Stimulated activated naive CD4-positive, alpha-beta T cell treated with Interleukin-2 at 50 U/mL for 16 hours (primary cell): ENCODE measurements around the gene TAT.
"Not testable (repeated sequence)": the region's sequence is repeated elsewhere in the genome, so short reads cannot be mapped to it uniquely, and the experiment has no call there.

Source experiments
- DNase-seq: peaks from one replicate; lab custom pipeline; 2025; lab: John Stamatoyannopoulos, UW

Gene TAT

GRCh38 chr16:71576971-71577370, at the start of gene TAT:
TAT (minus strand) TSS chr16:71577092; CDS start chr16:71576415, 677 bp downstream.
- DNase-seq, result no peak

DNA sequence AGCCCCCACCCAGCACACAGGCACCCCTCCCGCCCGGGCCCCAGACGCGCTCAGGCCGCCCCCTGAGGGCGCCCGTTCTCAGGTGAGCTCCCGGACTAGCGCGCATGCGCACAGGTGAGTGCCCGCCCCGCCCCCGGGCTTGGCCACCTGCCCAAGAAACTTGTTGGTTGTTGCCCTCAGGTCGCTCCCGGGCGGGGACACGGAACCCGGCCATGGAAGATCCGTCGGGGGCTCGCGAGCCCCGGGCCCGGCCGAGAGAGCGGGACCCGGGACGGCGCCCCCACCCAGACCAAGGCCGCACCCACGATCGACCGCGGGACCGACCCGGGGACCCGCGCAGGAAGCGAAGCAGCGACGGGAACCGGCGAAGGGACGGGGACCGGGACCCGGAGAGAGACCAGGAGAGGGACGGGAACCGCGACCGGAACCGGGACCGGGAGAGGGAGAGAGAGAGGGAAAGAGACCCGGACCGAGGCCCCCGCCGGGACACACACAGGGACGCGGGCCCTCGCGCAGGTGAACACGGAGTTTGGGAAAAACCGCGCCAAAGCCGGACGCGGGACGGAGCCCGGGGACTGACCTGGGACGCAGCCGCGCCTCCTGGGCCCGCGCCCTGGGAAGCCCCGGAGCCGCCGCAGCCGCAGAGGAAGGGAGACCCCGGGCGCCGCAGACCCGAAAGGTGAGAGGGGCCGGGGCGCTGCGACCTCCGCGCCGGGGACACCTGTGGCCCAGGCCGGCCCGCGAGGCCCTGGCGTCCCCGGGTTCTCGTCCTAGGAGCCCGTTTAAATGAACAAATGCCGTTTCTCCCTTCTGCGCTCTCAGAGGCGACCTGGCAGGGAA, 49.3 kb upstream of the TAT start, which contains the start of gene MARVELD3:
Gene MARVELD3 (plus strand): TSS at position 167 of the 840 bp plus-strand sequence. CDS start 46 bp downstream, at position 213.
- no peak for DNase-seq

DNA sequence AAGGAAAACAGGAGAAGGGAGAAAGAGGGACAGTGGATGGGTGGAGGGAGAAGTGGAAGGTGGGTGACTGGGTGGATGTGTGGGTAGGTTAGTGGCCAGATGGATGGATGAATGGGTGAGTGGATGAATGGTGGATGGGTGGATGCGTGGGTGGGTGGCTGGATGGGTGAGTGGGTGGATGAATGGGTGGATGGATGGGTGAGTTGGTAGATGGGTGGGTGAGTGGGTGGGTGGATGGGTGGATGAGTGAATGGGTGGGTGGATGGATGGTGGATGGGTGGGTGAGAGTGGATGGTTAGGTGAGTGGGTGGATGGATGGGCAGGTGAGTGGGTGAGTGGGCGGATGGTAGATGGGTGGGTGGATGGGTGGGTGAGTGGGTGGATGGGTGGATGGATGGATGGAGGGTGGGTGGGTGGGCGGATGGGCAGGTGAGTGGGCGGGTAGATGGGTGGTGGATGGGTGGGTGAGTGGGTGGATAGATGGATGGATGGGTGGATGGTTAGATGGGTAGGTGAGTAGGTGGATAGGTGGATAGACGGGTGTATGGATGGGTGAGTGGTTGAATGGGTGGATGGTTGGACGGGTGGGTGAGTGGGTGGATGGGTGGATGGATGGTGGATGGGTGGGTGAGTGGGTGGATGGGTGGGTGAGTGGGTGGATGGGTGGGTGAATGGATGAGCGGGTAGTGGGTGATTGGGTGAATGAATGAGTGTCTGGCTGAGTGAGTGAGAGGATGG, 48.4 kb upstream of the TAT start:
- DNase-seq, result no peak

GRCh38 chr16:71623597-71623996, 46.7 kb upstream of the TAT start:
- no peak for DNase-seq

- no peak for DNase-seq
Observed at GRCh38 chr16:71622088-71622487, 45.2 kb upstream of the TAT start.

DNA sequence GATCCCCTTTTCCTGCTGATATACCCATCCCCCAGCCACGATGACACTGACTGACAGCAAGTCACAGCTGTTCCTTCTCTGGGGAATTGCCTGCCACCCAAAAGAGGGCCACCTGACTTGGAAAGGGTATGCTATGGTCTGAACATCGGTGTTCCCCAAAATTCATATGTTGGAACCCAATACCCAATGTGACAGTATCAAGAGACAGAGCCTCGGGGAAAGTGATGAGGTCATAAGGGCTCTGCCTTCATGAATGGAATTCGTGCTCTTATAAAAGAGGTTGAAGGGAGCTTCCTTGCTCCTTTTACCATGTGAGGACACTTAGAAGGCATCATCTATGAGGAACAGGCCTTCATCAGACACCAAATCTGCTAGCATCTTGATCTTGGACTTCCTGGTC, 41.5 kb upstream of the TAT start:
- no peak for DNase-seq

DNA sequence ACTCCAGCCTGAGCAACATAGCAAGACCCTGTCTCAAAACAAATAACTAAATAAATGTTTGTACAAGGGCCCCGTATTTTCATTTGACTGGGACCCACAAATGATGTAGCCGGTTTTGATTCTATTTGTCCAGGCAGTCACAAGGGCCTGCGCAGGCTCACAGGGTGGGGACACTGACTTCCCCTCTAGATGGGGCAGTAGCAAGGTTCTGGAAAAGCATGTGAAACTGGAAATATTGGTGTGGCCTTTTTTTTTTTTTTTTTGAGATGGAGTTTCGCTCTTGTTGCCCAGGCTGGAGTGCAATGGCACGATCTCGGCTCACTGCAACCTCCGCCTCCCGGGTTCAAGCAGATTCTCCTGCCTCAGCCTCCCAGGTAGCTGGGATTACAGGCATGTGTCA, 38.1 kb upstream of the TAT start:
- DNase-seq, result not testable (repeated sequence)

DNA sequence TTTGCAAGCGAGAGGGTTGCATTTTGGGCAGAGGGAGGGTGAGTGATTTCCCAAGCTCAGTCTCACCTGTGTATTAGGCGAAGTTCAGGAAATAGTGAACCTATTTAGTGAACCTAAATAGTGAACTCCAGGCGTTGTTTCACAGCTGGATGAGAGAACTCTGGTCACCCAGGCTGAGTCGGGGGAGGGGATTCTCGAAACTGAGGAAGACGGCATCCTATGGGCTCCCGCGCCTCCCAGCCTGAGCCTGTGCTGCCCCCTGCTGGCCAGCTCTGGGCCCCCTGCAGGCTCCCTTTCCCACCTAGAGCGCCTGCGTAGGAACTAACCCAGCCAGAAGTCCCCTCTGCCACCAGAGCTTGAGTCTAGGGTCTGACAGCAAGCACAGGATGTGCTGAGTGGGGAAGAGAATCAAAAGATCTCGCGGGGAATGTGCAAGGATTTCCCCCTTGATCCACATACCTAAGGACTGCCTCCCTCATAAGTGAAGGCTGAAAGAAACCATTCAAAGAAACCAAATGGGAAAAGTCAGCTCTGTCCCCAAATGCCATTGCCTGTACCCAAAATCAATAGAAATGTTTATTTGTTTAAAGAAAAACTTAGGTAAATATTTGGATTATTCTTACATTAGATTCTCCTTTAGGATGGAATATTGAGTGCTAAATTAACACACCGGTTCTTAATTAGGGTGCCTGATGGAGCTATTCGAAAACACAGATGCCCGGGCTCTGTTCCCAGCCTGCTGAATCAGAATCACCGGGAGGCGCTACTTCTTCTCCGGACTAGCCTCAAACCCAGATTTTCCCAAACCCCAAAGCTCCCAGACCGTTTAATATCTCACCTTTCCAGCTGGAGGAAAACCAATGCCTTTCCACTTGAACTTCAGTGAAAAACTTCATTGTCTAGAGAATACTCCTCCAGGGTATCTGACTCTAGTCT, 34.3 kb upstream of the TAT start:
- peak; percentile 59 for DNase-seq

DNA sequence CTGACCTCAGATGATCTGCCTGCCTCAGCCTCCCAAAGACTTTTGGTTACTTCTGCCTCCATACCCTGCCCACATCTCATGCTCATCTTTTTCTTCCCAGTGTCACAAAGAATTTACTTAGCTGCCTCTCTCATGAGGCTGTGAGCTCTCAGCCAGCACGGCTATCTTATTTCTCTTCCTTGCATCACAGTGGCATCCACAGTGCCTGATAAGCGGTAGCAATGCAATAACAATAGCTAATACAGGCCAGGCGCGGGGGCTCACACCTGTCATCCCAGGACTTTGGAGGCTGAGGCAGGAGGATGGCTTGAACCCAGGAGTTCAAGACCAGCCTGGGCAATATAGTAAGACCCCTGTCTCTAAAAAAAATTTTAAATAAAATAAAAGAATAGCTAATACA, 33.6 kb upstream of the TAT start:
- no peak for DNase-seq

DNA sequence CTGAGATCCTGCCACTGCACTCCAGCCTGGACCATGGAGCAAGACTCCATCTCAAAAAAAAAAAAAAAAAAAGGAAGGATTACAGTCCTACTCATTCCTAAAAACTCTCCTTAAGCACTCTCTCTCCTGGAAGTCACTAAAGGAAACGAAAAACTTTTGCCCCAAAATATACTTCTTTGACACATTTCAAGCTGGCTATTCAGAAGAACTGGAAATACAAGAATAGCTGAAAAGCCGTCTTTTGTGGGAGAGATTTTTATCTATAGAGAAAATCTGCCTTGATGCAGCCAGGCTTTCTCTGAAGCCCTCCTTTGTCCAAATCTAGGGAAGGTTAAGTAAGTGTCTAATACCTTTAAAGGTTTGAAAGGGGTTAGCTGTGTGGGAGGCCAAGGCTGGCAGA, 32.2 kb upstream of the TAT start:
- DNase-seq, result no peak

DNA sequence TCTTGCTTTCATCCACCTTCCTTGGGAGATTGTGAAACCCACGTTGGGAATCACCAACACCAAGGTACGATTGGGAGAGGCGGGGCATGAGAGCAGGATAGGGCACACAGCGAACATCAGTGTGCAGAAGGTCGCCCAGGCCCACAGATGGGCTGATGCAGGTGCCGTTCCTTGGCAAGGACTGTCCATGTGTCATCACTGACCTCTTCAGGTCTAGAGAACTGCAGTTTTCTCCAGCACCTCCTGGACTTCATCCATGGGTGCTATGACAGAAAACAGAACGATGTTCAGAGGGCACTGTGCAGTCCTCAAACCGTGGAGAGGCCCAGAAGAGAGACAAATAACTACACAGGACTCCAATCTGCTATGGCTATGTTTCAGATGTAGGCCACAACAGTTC, 23.9 kb upstream of the TAT start:
- no peak for DNase-seq

GRCh38 chr16:71598426-71598825, 21.5 kb upstream of the TAT start:
- DNase-seq, result not testable (repeated sequence)

- DNase-seq, result not testable (repeated sequence)
Observed at GRCh38 chr16:71595340-71595826, 18.5 kb upstream of the TAT start.

DNA sequence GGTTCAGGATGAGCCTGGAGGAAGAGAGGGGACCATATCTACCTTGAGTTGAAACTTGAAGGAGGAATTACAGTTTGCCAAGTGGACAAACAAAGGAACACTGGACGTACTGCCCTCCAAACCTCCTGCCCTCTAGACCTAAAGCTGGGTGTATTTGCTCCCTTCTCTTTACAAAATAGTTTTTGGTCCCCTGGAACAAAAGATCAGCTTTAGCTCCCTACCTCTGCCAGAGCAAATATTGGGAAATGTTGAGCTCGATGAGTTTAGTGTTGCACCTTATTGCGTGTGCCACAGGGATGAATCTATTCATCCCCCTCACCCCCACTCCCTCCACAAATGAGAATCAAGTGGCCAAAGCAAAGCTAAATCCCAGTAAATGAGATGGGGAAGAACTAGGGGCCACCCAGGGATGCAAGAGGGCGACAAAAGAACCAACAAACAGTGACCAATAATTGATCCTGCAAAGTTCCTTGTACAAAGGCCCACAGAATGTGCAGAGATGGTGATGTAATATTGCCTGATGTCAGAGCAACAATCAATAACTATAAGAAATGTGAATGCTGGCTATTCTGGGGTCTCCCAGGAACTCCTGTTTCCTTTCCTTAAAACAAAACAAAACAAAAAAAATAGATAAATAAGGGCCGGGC, 17.2 kb upstream of the TAT start:
- DNase-seq, result no peak

GRCh38 chr16:71593048-71593999, 16.4 kb upstream of the TAT start:
- no peak for DNase-seq

- no peak for DNase-seq
Observed at GRCh38 chr16:71591917-71592316, 15.0 kb upstream of the TAT start.

GRCh38 chr16:71590584-71590983, 13.7 kb upstream of the TAT start:
- DNase-seq, result no peak

- DNase-seq, result not testable (repeated sequence)
Observed at GRCh38 chr16:71590071-71590470, 13.2 kb upstream of the TAT start.

GRCh38 chr16:71589334-71589733, 12.4 kb upstream of the TAT start:
- not testable (repeated sequence) for DNase-seq

- no peak for DNase-seq
Observed at GRCh38 chr16:71585318-71585703, 8.4 kb upstream of the TAT start.
